Subcutaneous abdominal adipose tissue (tissue), 5 donors: ENCODE results near the gene SCFD2.

Experiments used
- H3K27ac ChIP-seq: one replicate; pipeline ENCODE4 v1.7.0; 2013; ENCODE audit warnings: low read depth, mild to moderate bottlenecking, inconsistent platforms, low read length, moderate library complexity
- H3K27me3 ChIP-seq, 5 donors: one replicate each; pipeline ENCODE4 v1.7.0; 2013; ENCODE audit warnings: low read length in 5 of 5, inconsistent platforms in 1 of 5; ENCODE audit not compliant: control insufficient read depth in 5 of 5, insufficient read depth in 4 of 5
- H3K36me3 ChIP-seq, 5 donors: one replicate each; pipeline ENCODE4 v1.7.0; 2013; ENCODE audit warnings: low read length in 5 of 5; ENCODE audit not compliant: control insufficient read depth in 5 of 5, insufficient read depth in 5 of 5
- H3K4me1 ChIP-seq, 5 donors: one replicate each; pipeline ENCODE4 v1.7.0; 2013; ENCODE audit warnings: low read length in 5 of 5, mild to moderate bottlenecking in 3 of 5, moderate library complexity in 1 of 5; ENCODE audit not compliant: control insufficient read depth in 5 of 5, insufficient read depth in 5 of 5
- H3K4me3 ChIP-seq, 5 donors: one replicate each; pipeline ENCODE4 v1.7.0; 2013; ENCODE audit warnings: low read length in 5 of 5, low read depth in 1 of 5
- H3K9ac ChIP-seq, 5 donors: one replicate each; pipeline ENCODE4 v1.7.0; 2013; ENCODE audit warnings: low read length in 5 of 5, mild to moderate bottlenecking in 4 of 5, moderate library complexity in 3 of 5
- H3K9me3 ChIP-seq, 5 donors: one replicate each; pipeline ENCODE4 v1.7.0; 2013; ENCODE audit warnings: low read length in 5 of 5; ENCODE audit not compliant: control insufficient read depth in 5 of 5
- donor health status: healthy.
- donor health status: healthy.
- donor health status: healthy.
- donor health status: healthy.
- donor health status: healthy.

The SCFD2 gene

DNA sequence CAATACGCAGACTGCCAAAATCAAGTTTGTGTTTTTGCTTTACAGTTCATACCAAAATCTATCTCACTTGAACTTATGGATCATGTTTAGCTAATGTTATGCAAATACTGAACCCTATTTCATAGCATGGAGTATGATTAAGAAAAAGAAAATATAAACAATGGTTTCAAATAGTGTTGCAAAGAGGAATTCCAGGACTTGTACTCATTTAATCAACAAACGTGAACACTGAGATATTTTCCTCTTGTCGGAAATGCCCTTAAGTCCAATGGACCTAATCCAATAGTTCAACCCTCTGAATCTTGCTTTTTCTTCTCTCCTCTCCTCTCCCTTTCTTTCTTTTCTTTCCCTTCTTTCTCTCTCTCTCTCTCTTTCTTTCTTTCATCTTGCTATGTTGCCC, 473.0 kb downstream of the SCFD2 start:
- peaks cover 0 to 5% (median 0%) of the 10 kb centered on the region in 5 donors for H3K36me3 ChIP-seq
- no peaks in the 10 kb centered on the region for H3K27me3 ChIP-seq
- H3K27ac ChIP-seq = no peak overlapping the region
- H3K4me1 ChIP-seq = no peaks in the 10 kb centered on the region
- peaks cover 0 to 2% (median 0%) of the 10 kb centered on the region in 5 donors for H3K9me3 ChIP-seq
- H3K9ac ChIP-seq = no peak overlapping the region
- no peak overlapping the region for H3K4me3 ChIP-seq

DNA sequence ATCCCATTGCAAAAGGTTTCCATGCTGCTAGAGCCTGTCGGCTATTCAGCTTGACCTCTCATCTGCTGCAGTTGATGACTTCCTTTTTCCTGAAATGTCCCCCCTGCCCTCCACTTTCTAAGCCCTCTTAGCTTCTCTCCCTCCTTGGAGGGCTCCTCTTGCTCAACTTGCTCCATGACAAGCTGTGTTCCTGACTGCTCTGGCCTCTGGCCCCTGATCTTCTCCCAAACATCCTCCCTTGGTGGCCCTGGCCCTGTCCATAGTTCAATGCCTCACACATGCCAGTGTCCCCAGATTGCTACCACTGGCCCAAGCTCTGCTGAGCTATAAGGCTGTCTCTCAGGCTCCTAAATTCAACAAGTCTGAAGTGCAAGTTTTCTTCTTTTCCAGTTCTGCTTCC, 474.1 kb downstream of the SCFD2 start:
- Histone ChIP-seq H3K9ac (no peak overlapping the region), H3K27ac (no peak overlapping the region), H3K4me1 (no peaks in the 10 kb centered on the region), H3K9me3 (peaks cover 0 to 2% (median 0%) of the 10 kb centered on the region in 5 donors), H3K36me3 (peaks cover 0 to 5% (median 0%) of the 10 kb centered on the region in 5 donors), H3K27me3 (no peaks in the 10 kb centered on the region), H3K4me3 (no peak overlapping the region)

DNA sequence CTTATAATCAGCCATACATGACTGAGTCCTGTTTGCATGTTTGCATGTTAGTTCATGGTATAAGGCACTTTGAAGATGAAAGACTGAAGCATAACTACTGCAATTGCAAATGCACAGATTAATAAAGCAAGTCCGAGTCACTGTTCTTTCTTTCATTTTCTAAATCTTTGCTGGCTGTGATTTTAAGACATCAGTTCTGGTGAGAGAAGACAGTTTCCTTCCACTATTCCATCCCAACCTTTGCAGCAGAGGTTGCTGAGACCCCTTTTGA, 475.4 kb downstream of the SCFD2 start:
- peaks cover 0 to 5% (median 0%) of the 10 kb centered on the region in 5 donors for H3K36me3 ChIP-seq
- no peak overlapping the region for H3K9ac ChIP-seq
- H3K4me1 ChIP-seq = no peaks in the 10 kb centered on the region
- no peak overlapping the region for H3K4me3 ChIP-seq
- H3K9me3 ChIP-seq = peaks cover 0 to 2% (median 0%) of the 10 kb centered on the region in 5 donors
- H3K27me3 ChIP-seq = no peaks in the 10 kb centered on the region
- H3K27ac ChIP-seq = no peak overlapping the region

DNA sequence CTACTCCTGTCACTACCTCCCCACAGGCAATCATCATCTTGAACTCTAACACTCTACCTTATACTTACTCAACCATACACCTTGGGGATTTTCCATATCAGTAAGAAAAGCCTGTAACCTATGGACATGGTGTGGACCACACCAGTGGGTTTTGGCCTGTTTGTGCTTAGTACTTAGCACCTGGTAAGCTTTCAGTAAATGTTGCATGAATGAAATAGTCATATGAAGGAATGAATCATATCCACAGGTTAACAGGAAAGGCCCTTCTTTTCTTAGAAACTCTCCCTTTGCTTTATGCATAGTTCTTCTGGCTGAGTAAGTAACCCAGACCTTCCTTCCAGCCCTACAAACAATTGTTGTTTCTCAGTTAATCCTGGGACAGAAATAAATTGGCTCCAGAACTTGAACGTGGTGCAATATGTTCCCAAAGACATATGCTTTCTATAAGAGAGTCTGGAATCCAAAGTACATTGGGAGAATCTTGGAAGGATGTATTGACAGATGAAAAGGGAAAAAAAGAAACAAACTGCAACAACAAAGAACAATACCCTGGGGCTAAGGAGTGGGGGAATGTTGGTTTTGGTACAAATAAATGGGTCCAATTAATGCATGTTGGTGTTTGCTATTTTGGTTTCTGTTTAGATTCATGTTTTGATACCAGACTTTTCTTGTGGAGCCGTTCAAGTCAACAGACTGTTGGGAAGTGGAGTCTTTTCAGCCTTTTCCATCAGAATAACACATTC, 475.9 kb downstream of the SCFD2 start:
- H3K9me3 ChIP-seq = peaks cover 0 to 2% (median 0%) of the 10 kb centered on the region in 5 donors
- H3K36me3 ChIP-seq = peaks cover 0 to 5% (median 0%) of the 10 kb centered on the region in 5 donors
- H3K4me1 ChIP-seq = no peaks in the 10 kb centered on the region
- no peak overlapping the region for H3K9ac ChIP-seq
- H3K4me3 ChIP-seq = no peak overlapping the region
- no peaks in the 10 kb centered on the region for H3K27me3 ChIP-seq
- no peak overlapping the region for H3K27ac ChIP-seq

DNA sequence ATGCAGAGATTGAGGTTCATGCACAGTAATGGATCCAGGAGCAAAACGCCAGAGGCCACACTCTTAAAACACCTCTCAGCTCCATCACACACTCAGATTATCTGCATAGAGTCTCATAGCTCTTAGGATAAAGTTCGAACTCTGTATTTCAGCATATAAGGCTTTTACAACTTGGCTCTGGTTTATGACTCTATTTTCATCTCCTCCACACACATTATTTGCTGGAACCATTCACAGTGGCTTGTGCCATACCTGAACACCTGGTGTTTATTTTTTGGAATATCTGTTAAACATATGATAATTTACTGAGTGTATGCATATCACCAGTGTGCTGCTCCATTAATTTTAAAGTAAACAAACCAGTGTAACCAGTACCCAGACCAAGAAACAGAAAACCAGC, 476.5 kb downstream of the SCFD2 start:
- H3K27me3 ChIP-seq = no peaks in the 10 kb centered on the region
- no peaks in the 10 kb centered on the region for H3K4me1 ChIP-seq
- H3K9me3 ChIP-seq = peaks cover 0 to 2% (median 0%) of the 10 kb centered on the region in 5 donors
- peaks cover 1 to 5% (median 2%) of the 10 kb centered on the region in 5 donors for H3K36me3 ChIP-seq
- H3K4me3 ChIP-seq = no peak overlapping the region
- H3K27ac ChIP-seq = no peak overlapping the region
- no peak overlapping the region for H3K9ac ChIP-seq

DNA sequence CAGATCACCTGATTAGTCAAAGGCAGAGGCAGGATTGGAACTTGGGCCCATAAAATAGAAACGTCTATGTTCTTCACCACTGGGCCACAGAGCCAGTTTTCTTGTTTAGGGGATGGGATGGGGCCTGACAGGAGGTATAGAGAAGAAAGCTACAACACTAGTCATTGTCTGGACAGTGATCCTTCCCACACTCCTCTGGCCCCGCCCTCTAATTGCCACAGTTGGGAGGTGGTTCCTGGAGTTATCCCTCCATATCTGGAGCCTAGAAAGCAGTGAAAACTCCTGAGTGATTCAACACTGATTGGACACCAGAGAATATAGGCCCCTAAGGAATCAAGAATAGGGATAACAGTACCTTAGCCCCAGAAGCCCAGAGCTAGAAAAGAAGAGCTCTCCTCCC, 480.9 kb downstream of the SCFD2 start:
- no peaks in the 10 kb centered on the region for H3K4me1 ChIP-seq
- H3K27me3 ChIP-seq = no peaks in the 10 kb centered on the region
- H3K9me3 ChIP-seq = peaks cover 0 to 2% (median 0%) of the 10 kb centered on the region in 5 donors
- H3K27ac ChIP-seq = no peak overlapping the region
- H3K9ac ChIP-seq = no peak overlapping the region
- peaks cover under 1 to 10% (median 7%) of the 10 kb centered on the region in 5 donors for H3K36me3 ChIP-seq
- H3K4me3 ChIP-seq = no peak overlapping the region

DNA sequence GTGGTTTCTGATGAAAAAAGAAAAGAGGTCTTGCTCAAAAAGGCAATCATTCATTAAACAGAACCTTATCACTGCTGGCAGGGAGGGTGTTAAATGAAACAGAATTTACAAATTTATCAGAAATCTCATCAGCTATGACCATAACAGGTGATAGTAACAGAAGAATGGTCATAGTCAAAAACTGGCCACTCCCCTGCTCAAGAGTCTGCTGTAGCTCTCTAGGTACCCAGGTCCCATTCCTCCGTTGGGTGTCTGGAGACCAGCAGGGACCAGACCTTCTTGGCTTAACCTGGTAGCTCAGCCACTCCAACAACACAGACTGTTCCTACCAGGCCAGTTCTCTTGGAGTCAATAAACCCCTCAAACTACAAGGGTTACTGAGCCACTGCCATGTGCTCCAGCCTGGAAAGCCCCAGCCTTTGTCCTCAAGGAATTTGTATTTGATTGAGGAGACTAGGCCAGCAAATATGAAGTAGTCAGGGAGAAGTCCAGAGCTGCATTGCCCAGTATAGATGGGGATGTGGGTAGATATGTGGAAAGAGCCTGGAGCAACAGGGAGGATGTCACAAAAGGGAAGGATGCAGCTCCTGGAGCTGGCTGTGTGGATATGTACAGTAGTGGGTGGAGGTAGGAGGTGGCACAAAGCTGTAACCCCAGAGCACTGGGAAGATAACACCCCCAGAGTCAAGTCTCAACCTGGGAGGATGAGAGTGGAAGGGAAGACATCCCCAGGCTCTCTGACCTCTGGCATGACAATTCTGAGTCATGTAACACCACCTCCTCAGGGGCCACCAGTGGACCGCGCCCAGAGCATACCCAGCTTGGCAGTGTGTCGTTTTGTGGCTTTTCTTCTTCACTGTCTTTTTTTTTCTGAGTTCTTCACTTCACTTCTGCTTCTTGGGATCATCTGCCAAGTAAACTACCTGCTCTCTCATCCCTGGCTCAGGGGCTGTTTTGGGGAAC, 481.9 kb downstream of the SCFD2 start:
- H3K9ac ChIP-seq = no peak overlapping the region
- no peaks in the 10 kb centered on the region for H3K27me3 ChIP-seq
- H3K4me1 ChIP-seq = no peaks in the 10 kb centered on the region
- peaks cover 0 to 10% (median 7%) of the 10 kb centered on the region in 5 donors for H3K36me3 ChIP-seq
- H3K9me3 ChIP-seq = peaks cover 0 to 2% (median 0%) of the 10 kb centered on the region in 5 donors
- H3K27ac ChIP-seq = no peak overlapping the region
- H3K4me3 ChIP-seq = no peak overlapping the region

DNA sequence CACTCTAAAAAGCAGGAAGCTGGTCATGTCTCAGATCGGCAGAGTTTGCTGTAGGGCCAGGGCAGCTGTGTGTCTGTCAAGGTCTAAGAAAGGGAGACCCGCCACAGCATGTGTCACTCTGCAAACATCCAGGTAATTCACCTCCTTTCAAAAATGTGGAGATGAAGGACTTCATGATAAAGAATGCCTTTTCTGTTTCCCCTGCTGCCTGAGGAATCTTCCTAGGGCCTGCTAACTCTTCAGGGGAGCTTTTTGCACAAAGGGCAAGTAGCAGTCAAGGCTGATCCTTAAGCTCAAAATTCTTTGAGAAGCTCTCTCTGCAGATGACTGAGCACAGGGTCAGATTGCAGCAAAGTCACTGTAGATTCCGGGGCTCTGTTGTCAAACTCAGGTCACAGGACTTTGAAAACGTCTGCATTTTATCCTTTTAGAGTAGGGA, 482.7 kb downstream of the SCFD2 start:
- no peak overlapping the region for H3K9ac ChIP-seq
- no peak overlapping the region for H3K4me3 ChIP-seq
- peaks cover 0 to 10% (median 7%) of the 10 kb centered on the region in 5 donors for H3K36me3 ChIP-seq
- peaks cover 0 to under 1% (median 0%) of the 10 kb centered on the region in 5 donors for H3K9me3 ChIP-seq
- no peaks in the 10 kb centered on the region for H3K4me1 ChIP-seq
- no peak overlapping the region for H3K27ac ChIP-seq
- H3K27me3 ChIP-seq = no peaks in the 10 kb centered on the region

DNA sequence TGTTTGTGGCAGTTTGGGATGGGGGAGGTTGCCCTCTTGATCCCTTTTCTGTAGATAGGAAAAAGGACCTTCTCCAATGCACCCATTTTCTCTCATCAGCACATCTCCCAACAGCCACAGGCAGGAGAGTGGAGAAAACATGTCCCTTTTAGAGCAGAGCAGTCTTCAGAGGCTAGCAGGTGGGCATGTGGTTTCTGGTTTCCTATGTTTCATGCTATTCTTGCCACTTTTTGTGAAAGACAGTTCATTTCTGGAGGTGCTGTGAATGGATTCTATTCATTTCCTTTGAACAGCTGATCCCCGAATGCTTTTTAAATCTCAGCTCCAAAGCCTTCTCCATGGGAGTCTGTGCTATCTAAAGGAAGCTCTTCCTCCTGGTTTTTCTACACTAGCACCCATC, 484.9 kb downstream of the SCFD2 start:
- no peaks in the 10 kb centered on the region for H3K27me3 ChIP-seq
- no peaks in the 10 kb centered on the region for H3K4me1 ChIP-seq
- no peaks in the 10 kb centered on the region for H3K9me3 ChIP-seq
- H3K4me3 ChIP-seq = no peak overlapping the region
- no peak overlapping the region for H3K27ac ChIP-seq
- peaks cover 0 to 10% (median 7%) of the 10 kb centered on the region in 5 donors for H3K36me3 ChIP-seq
- H3K9ac ChIP-seq = no peak overlapping the region

- Histone ChIP-seq H3K9me3 (no peaks in the 10 kb centered on the region), H3K27ac (no peak overlapping the region)
Observed at GRCh38 chr4:52879471-52879870, 486.4 kb downstream of the SCFD2 start.

More at GRCh38 chr4:52879471-52879870, 486.4 kb downstream of the SCFD2 start:
- no peaks in the 10 kb centered on the region for H3K27me3 ChIP-seq
- no peak overlapping the region for H3K9ac ChIP-seq
- peaks cover 0 to 9% (median 6%) of the 10 kb centered on the region in 5 donors for H3K36me3 ChIP-seq
- no peak overlapping the region for H3K4me3 ChIP-seq
- H3K4me1 ChIP-seq = no peaks in the 10 kb centered on the region
